ENCODE data around the gene PIGH.

DNA sequence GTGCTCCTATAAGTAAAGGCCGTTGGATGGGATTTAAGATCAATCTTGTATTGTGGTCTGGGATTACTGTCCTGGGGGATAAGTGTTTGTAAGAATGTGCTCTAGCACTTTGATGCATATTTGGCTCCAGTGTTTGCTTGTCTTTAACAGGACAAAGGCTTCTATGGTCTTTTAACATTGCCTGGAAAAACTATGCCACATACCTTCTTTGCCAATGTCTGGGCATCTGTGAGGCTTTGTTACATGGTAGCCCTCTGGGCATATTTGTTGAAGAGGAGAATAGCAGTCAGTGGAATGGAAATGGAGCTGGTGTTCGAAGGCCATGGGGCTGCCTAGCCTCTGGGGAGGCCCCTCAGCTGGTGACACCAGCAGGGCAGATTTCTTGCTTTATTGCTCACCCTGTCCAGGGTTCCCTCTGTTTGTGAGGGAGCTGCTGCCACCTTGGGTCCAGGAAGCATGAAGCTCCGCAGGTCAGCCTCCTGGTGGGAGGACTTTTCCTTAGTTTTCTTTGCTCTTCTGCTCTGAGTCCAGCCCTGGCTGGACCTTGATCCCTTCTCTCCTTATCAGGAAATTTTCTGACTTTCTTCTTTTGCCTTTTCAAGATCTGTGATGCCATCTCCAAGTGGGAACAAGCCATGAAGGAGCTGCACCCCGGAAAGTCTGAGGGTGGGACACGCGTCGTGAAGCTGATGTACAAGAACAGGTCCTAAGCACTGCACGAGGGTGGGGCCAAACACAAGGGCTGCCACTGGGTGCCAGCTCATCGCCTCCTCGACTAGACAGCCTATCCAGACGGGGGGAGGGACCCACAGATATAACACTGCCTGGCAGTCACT, 19.5 kb downstream of the PIGH start:
- TF ChIP-seq EP300 (IDR thresholded peaks at IDR 0.05) = no peak
- TF ChIP-seq, protein P1, sequence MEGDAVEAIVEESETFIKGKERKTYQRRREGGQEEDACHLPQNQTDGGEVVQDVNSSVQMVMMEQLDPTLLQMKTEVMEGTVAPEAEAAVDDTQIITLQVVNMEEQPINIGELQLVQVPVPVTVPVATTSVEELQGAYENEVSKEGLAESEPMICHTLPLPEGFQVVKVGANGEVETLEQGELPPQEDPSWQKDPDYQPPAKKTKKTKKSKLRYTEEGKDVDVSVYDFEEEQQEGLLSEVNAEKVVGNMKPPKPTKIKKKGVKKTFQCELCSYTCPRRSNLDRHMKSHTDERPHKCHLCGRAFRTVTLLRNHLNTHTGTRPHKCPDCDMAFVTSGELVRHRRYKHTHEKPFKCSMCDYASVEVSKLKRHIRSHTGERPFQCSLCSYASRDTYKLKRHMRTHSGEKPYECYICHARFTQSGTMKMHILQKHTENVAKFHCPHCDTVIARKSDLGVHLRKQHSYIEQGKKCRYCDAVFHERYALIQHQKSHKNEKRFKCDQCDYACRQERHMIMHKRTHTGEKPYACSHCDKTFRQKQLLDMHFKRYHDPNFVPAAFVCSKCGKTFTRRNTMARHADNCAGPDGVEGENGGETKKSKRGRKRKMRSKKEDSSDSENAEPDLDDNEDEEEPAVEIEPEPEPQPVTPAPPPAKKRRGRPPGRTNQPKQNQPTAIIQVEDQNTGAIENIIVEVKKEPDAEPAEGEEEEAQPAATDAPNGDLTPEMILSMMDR (IDR thresholded peaks at IDR 0.05) = no peak

Data from tibial nerve (tissue), 4 donors.